DLD1 (cell line): ENCODE data around the gene RPL13A.
"Not testable (repeated sequence)": the region's sequence is repeated elsewhere in the genome, so short reads cannot be mapped to it uniquely, and the experiment has no call there.

Source experiments
- in situ Hi-C: cut with HindIII; loops from 2 replicates; pipeline ENCODE4 v1.10.0; 2017; ENCODE audit warnings: low sequenced_read_pairs

RPL13A gene

GRCh38 chr19:49487277-49488045 is at the start of gene RPL13A:
TSS of gene RPL13A (plus strand) at chr19:49487608. CDS start at chr19:49487630, 22 bp downstream.
- in situ Hi-C loops = no loop called here

- in situ Hi-C loops = no loop called here
Observed at GRCh38 chr19:49438261-49438660, 49.1 kb upstream of the RPL13A start.

GRCh38 chr19:49439836-49440235 is 47.6 kb upstream of the RPL13A start:
- in situ Hi-C loops = no loop called here

GRCh38 chr19:49440439-49441209 is 46.8 kb upstream of the RPL13A start:
- in situ Hi-C loops = no loop called here

- in situ Hi-C loops = no loop called here
Observed at GRCh38 chr19:49441210-49441959, 46.0 kb upstream of the RPL13A start, which contains the start of gene SLC17A7. TSS of gene SLC17A7 (minus strand) at chr19:49441527. CDS start at chr19:49441379, 148 bp downstream.

GRCh38 chr19:49441960-49442350 is 45.5 kb upstream of the RPL13A start:
- in situ Hi-C loops = no loop called here

GRCh38 chr19:49442354-49442753 is 45.1 kb upstream of the RPL13A start:
- in situ Hi-C loops = no loop called here

- in situ Hi-C loops = no loop called here
Observed at GRCh38 chr19:49442771-49443365, 44.5 kb upstream of the RPL13A start.

- in situ Hi-C loops = no loop called here
Observed at GRCh38 chr19:49443366-49444099, 43.9 kb upstream of the RPL13A start.

- in situ Hi-C loops = not testable (repeated sequence)
Observed at GRCh38 chr19:49444100-49444700, 43.2 kb upstream of the RPL13A start.

- in situ Hi-C loops = no loop called here
Observed at GRCh38 chr19:49445997-49446396, 41.4 kb upstream of the RPL13A start.

GRCh38 chr19:49447485-49448431 is 39.6 kb upstream of the RPL13A start:
- in situ Hi-C loops = no loop called here

- in situ Hi-C loops = no loop called here
Observed at GRCh38 chr19:49448432-49448786, 39.0 kb upstream of the RPL13A start.

GRCh38 chr19:49450405-49450804 is 37.0 kb upstream of the RPL13A start:
- in situ Hi-C loops = no loop called here

- in situ Hi-C loops = no loop called here
Observed at GRCh38 chr19:49451430-49452181, 35.8 kb upstream of the RPL13A start, which contains the start of gene PIH1D1. TSS of gene PIH1D1 (minus strand) at chr19:49451814. CDS start at chr19:49451574, 240 bp downstream.

GRCh38 chr19:49453013-49453756 is 34.2 kb upstream of the RPL13A start, which contains the start of gene ALDH16A1:
TSS of gene ALDH16A1 (plus strand) at chr19:49453225. CDS start at chr19:49453332, 107 bp downstream.
- in situ Hi-C loops = no loop called here

- in situ Hi-C loops = no loop called here
Observed at GRCh38 chr19:49453757-49454240, 33.6 kb upstream of the RPL13A start.
